ENCODE data around the gene SIVA1. TPM values are rescaled to one million over a fixed set of nuclear protein-coding genes. Genes with fewer than 3 reads are reported as not detected.

SIVA1 gene
- total RNA-seq, 2 donors from 2014 or later = 111 to 130 TPM

DNA sequence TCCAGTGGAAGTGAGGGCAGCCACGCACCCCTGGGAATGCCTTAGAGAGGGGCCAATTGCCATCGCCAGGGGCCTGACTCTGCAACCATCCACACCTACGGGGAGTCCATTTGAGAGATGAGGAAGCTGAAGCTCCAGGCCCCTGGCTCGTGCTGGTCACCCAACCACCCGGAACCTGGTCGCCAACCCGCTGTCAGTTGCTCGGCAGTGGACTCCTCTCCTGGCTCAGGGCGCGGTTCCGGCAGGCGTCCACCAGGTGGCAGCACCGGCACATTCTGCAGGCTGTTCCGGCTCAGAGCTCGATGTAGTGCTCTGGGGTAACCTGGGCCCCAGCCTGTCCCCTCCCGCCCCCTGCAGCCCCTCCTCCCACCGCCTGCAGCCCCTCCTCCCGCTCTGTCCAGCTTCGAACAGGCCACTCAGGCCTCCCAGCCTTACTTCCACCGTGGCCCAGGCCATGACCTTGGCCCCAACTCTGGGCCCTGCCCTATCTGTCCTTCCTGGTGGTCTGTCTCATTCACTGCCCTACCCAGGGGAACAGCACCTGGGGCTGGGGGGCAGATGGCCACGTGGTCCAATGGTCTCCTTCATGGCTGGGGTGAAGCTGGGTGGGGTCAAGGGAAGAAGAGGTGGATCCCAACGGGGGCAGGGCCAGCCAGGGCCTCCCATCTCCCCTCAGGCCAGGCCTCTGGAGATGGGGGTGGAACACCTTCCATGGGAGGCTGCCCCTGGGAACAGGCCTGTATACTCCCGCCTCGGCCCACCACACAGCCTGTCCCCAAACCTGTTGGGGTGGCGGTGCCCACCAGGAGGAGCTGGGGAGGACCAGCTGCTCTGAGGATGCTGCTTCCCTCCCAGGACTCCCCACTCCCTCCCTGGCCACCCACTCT, 15.7 kb downstream of the SIVA1 start:
- Histone ChIP-seq H3K9me3 (no peaks in the 10 kb centered on the region), H3K4me1 (peaks cover 16% of the 10 kb centered on the region), H3K27me3 (no peaks in the 10 kb centered on the region), H3K27ac (peak overlapping the region in 3 of 4 donors; percentile 7 to 50 (median 31)), H3K4me3 (no peak overlapping the region), H3K36me3 (replicated peaks in 1 of 2; ENCODE audit: insufficient read depth in 1 of 2, low read depth in 2 of 2) (peaks cover 9 to 13% of the 10 kb centered on the region in 2 donors)
- DNase-seq (peak; percentile 90 to 94 (median 92)), ATAC-seq (peak; percentile 94)
- TF ChIP-seq POLR2A (IDR thresholded peaks at IDR 0.05) = no peak
- TF ChIP-seq, protein P1, sequence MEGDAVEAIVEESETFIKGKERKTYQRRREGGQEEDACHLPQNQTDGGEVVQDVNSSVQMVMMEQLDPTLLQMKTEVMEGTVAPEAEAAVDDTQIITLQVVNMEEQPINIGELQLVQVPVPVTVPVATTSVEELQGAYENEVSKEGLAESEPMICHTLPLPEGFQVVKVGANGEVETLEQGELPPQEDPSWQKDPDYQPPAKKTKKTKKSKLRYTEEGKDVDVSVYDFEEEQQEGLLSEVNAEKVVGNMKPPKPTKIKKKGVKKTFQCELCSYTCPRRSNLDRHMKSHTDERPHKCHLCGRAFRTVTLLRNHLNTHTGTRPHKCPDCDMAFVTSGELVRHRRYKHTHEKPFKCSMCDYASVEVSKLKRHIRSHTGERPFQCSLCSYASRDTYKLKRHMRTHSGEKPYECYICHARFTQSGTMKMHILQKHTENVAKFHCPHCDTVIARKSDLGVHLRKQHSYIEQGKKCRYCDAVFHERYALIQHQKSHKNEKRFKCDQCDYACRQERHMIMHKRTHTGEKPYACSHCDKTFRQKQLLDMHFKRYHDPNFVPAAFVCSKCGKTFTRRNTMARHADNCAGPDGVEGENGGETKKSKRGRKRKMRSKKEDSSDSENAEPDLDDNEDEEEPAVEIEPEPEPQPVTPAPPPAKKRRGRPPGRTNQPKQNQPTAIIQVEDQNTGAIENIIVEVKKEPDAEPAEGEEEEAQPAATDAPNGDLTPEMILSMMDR (IDR thresholded peaks at IDR 0.05) = peak; percentile 87 to 95 (median 92)
- WGBS, 2 donors = 13 to 47% methylated on average over 3 to 23 of the region's 25 CpGs
- intact Hi-C loops (cut with DNase I) = no loop called here

DNA sequence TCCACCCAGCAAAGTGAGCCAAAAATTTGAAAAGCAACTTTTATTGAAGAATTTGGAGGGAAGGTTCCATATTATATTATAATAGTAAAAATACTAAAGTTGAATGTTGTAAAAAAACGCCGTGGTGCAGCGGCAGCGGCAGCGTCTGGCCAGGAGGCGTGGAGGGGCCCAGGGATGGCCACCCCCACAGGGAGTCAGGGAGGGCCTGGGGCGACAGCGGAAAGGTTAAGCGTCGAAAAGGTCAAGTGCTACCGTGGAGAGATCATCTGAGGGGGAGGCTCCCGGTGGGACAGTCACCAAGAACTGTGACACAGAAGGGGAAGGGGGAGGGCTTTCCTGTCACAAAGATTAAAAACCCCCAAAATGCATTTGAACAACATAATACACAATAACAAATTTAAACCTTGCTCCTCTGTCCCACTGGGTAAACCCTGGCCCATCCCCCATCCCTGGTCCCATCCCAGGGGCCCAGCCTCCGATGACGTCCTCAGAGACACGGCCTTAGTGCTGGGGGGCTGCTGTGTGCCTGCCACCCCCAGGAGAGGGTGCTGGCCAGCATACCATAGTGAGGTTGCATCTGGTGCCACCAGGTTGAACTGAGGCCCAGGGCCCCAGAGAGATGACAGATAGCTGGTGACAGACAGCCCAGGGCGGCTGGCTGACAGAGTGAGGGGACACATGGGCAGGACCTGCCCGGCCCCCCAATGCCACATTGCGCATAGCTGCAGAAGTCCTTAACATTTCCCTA, 16.6 kb downstream of the SIVA1 start:
- H3K4me3 ChIP-seq = no peak overlapping the region
- no peak for TF ChIP-seq POLR2A (IDR thresholded peaks at IDR 0.05)
- TF ChIP-seq, protein P1 (IDR thresholded peaks at IDR 0.05) = no peak
- no peaks in the 10 kb centered on the region for H3K27me3 ChIP-seq
- H3K36me3 ChIP-seq (replicated peaks in 1 of 2; ENCODE audit: insufficient read depth in 1 of 2, low read depth in 2 of 2) = peaks cover 9 to 13% of the 10 kb centered on the region in 2 donors
- H3K9me3 ChIP-seq = no peaks in the 10 kb centered on the region
- WGBS, 2 donors = 76 to 82% methylated on average over 15 to 18 of the region's 18 CpGs
- H3K4me1 ChIP-seq = peaks cover 24% of the 10 kb centered on the region
- intact Hi-C loops (cut with DNase I) = loop anchor here (5.0 kb wide), 1 partner anchor 53 kb away; no protein-coding TSS in a partner anchor
- DNase-seq (no peak), ATAC-seq (no peak)
- no peak overlapping the region for H3K27ac ChIP-seq

DNA sequence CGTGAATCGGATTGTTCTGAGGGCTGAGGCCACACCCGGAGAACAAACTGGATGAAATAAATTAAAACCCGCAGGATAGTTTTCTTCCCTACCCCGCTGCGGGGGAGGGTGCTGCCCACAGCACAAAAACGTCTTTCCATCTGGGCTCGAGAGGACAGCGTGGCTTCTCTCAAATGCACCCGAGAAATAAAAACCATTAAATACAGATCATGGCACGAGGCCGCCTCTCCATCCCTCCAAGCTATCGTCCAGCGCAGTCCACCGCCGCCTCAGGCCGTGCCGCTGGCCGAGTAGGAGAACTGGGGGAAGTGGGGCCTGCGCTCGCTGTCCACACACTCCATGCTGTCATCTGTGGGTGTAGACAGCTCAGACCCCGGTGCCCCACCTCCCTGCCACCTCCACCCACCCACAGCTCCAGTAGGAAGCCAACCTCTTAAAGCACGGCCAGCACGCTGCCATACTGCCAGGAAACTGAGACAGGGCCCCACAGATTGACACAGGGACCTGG, 17.2 kb downstream of the SIVA1 start:
- intact Hi-C loops (cut with DNase I) = loop anchor here (5.0 kb wide), 1 partner anchor 52 kb away; no protein-coding TSS in a partner anchor
- no peak for ATAC-seq
- H3K27me3 ChIP-seq = no peaks in the 10 kb centered on the region
- no peak overlapping the region for H3K27ac ChIP-seq
- no peak overlapping the region for H3K4me3 ChIP-seq
- H3K36me3 ChIP-seq (replicated peaks in 1 of 2; ENCODE audit: insufficient read depth in 1 of 2, low read depth in 2 of 2) = peaks cover 9 to 13% of the 10 kb centered on the region in 2 donors
- H3K9me3 ChIP-seq = no peaks in the 10 kb centered on the region
- DNase-seq = no peak
- WGBS, 2 donors = 86 to 87% methylated on average over 18 to 20 of the region's 24 CpGs
- TF ChIP-seq, protein P1 (IDR thresholded peaks at IDR 0.05) = no peak
- TF ChIP-seq POLR2A (IDR thresholded peaks at IDR 0.05) = no peak
- H3K4me1 ChIP-seq = peaks cover 30% of the 10 kb centered on the region

DNA sequence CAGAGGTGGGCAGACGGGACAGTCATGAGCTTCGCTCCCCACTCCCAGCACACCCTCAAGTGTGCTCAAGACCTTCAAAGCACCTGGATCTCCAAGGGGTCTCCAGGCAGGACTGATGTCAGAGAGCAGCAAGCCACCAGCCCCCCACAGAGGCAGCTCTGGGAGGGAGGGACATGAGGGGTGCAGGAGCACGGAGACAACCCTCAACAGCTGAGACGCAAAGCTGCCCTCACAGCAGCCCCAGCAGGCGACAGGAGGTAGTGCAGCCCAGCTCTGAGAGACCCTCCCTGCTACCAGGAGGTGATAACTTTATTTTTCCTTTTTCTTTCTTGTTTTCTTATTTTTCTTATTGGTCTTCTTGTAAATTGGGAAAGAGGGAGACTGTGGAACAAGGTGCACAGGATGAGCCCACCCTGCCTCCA, 17.9 kb downstream of the SIVA1 start:
- Histone ChIP-seq H3K36me3 (replicated peaks in 1 of 2; ENCODE audit: insufficient read depth in 1 of 2, low read depth in 2 of 2) (peaks cover 9 to 13% of the 10 kb centered on the region in 2 donors), H3K4me3 (no peak overlapping the region), H3K4me1 (peaks cover 38% of the 10 kb centered on the region), H3K9me3 (no peaks in the 10 kb centered on the region), H3K27ac (no peak overlapping the region), H3K27me3 (no peaks in the 10 kb centered on the region)
- ATAC-seq = no peak
- WGBS, 2 donors = 94 to 98% methylated on average over 5 of the region's 5 CpGs
- no peak for DNase-seq
- no peak for TF ChIP-seq POLR2A (IDR thresholded peaks at IDR 0.05)
- TF ChIP-seq, protein P1 (IDR thresholded peaks at IDR 0.05) = peak in 6 of 7 experiments; percentile 7 to 56 (median 26)
- intact Hi-C loops (cut with DNase I) = loop anchor here (5.0 kb wide), 1 partner anchor 51 kb away; no protein-coding TSS in a partner anchor
